IPS-NIHi7 (cell line): ENCODE measurements around the gene ID4.

Source experiments
- DNase-seq: peaks from one replicate; pipeline ENCODE4 v3.0.0; 2012; ENCODE audit warnings: mixed read lengths; ENCODE audit errors: extremely low spot score

The ID4 gene

DNA sequence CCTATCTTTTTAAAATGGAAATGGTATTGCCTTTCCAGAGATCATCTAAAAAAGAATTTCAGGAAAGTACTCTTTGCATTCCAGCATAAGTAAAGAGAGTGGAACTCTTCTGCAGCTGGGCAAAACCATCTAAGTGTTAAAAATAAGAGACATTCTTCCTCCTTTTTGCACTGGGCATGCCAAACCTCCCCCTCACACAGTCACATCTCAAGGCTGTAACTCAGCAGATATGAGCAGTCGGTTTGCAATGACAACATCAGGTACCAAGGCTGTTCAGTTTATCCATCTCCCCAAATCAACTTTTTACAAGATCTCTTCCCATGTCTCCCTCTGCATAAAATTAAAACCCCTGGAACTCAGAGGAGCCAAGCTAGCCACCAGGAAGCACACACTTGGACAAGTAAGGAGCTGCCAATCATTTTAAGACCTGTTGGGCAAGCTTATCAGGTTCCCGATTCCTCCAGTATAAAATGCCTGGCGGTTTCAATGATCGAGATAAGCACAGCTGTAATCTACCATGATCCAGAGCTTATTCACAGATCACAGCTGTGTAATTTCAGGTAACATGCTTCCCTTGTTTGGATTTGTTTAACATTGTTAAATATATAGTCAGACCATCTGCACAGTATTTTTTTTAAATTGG, 23.2 kb downstream of the ID4 start:
- no peak for DNase-seq

DNA sequence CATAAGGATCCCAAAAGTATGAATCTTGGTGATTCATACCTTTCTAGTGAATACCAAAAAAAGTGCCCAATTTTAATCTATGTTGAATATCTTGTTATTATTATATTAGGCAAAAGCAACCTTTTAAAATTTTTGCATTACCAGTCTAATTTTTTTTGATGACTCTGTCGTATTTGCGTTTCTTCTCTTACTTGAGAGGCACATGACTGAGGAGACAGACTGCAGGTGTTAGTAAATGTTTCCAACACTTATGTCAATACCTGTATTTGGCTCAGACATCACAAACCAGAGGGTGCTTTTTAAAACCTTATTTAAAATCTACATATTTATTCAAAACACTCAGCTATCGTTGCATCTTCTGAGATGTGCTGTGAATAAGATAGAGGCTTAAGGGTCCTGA, 27.1 kb downstream of the ID4 start:
- no peak for DNase-seq

DNA sequence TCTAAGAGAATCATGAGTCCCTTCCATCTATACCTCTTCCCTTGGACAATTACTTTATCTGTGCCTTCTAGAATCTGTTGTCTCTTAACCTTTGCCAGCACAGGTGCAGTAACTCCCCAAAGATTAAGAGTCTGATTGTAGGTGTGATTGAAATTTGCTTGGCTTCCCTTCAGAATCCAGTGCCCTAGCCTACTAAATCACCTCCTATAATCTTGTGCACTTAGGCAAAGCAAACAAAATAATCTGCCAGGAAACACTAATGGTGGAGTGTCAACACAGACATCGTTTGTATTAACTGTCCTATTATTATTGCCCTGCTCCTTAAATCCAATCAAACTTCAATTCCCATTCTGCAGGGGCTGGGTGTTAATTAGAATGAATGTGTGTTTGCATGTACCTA, 28.0 kb downstream of the ID4 start:
- DNase-seq: no peak

DNA sequence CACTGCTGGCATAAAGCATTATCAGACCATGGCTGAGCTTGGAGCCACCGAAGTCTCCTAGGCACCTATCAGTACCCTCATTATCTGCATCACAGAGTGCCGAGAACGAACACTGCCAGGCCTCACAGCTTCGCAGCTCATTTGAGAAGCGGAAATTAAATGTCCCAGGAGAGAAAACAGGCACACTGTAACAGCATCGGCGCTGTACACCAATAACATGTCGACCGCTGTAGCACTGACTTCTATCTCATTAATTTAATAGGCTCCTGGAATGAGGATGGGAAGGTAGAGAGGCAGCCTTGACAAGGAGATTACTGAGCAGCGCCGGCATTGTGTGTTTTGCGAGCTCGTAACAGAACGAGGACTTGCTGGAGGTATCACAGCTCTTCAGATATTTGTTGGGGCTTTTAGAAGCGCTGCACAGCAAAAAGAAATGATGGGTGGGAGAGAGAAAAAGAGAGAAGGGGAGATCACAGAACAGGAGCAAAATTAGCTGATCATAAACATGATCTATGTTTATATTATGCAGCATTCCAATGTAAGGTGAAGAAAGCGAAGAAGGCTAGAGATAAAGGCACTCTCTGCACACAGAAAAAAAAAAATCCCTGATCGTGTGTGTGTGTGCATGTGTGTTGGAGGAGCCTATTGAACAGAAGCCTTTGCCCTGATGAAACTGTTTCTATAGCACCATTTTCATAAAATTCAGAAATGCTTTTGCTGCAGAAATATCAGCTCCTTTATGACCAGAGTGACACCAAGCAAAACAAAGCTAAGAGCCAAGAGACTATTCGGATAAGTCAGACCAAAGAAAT, 29.2 kb downstream of the ID4 start:
- DNase-seq: no peak

- DNase-seq: no peak
These were observed 29.9 kb downstream of the ID4 start for GRCh38 chr6:19866985-19867627.

DNA sequence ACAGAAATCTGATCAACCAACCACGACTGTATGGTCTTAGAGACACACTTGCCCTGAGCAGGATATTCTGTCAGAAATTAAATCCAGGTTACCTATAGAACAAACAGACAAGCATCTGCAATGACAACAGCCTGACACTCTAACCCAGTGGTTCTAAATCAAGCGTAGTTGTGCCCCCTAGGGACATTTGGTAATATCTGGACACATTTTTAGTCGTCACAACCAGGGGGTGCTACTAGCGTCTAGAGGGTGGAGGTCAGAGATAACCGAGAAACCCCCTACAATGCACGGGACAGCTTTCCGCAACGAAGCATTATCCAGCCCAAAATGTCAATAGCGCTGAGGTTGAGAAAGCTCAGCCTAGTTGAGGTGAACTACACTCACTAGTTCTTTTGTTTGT, 32.3 kb downstream of the ID4 start:
- no peak for DNase-seq

GRCh38 chr6:19870322-19870721, 33.2 kb downstream of the ID4 start:
- no peak for DNase-seq

DNA sequence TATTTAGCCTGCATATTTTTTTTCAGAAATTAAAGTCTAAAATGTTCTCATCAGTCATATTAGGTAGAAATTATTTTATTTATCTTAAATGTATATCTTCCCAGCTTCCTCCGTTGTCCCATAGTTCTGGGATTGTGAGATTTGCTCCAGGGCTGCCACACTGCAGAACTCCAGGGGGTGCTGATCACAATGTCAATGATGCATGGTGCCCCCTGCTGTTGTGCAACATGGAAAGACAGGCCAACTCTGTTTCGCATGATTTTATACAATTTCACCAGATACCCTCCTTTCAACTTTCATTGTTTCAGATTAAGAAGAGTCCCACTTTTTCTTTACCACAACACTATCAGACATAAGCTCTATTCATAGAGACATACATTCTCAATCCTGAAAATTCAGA, 35.9 kb downstream of the ID4 start:
- DNase-seq: peak; percentile 25

DNA sequence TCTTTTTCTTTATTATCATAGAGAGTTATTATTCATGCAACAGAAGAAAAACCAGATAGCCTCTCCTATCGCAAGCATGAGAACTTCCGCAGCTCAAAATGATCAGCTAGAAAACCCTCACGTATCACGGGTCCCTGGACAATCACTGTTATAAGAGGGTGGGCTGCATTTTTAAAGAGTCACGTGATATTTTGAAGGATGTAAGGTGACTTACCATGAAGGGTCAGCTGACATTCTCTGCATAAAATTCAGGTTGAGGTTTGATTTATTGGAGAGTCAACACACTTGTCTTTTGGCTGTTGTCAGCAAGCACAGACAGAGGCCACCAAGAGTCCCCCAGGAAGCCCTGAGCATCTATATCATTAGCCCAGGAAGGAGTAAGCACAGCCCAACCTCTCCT, 39.5 kb downstream of the ID4 start:
- DNase-seq: no peak

DNA sequence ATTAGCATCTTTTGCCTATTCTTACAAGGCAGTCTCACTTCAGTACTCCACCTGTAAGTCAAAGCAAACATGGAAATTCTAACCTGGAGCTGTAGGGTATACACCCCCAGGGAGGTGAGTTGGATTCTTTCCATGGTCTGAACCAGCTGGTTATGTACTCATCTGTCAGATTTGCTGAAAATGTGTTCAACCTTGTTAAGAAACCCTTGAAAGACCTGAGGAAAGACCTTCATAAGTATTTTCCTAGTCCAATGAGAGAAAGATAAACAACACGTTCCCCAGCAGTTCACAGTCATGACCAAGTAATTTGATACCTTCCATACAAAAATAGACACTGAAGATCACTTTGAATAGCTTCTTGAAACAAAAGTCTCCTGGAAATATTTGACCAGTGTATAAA, 42.5 kb downstream of the ID4 start:
- DNase-seq: no peak

DNA sequence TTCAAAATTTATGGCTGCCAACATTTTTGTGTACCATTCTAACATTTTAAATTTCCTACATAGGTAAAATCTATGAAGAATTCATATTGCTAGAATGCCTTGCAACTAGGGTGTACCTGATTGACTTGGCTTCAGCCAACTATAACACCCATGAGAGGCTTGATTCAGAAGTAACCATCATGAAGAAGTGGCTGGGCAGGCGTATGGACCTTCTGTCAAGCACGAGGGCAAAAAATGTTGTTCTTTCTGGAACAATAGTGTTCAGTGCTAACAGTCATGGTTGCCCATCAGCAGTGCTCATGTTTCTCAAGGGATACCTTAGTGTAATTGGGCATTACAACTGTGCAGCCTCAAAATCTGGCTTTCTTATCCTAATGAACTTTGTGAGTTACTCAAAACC, 42.9 kb downstream of the ID4 start:
- DNase-seq: no peak

DNA sequence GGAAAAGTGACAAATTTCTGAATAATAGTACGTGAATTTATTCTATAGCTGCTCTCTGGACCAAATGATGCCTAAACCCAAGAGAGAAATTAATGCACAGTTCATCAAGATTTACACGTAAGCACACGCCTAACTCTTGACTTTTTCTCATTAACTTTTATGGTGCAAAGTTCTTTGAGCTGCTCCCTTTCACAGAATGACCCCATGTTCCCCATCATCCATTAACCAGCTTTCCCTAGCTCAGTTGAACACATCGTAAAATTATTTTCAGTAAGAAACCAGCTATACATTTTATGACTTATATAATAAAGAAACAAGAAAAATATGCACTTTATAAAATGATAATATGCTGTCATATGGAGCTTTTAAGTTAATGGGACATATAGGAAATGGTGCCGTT, 54.3 kb downstream of the ID4 start:
- no peak for DNase-seq
